Activated CD4-positive, alpha-beta T cell treated with anti-CD3 and anti-CD28 coated beads, Interleukin-2, amount 50 U/mL, for 1 hour (primary cell): Measurements from ENCODE around the gene C4orf36.
A peak's percentile ranks its signal among the peaks of the same experiment; 100 is the strongest.

Experiments
- DNase-seq: peaks from one replicate; pipeline ENCODE4 v3.0.0-alpha.2; 2020

C4orf36 gene

GRCh38 chr4:86891762-86892635 is at the start of gene C4orf36:
C4orf36 (minus strand) TSS chr4:86892422; CDS start chr4:86891520, 902 bp downstream.
- DNase-seq, result peak; percentile 9

DNA sequence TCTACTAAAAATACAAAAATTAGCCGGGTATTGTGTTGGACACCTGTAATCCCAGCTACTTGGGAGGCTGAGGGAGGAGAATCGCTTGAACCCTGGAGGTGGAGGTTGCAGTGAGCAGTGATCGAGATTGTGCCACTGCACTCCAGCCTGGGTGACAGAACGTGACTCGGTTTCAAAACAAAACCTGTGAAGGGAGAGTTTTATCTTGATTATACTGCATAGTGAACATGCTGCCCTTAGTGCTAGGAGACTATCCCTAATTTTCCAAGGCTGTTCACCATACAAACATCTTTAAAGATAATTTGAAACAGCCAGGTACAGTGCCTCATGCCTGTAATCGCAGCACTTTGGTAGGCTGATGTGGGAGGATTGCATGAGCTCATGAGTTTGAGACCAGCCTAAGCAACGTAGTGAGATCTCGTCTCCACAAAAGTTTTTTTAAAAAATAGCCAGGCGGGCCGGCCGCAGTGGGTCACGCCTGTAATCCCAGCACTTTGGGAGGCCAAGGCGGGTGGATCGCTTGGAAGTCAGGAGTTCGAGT is 48.8 kb upstream of the C4orf36 start:
- DNase-seq, result no peak

DNA sequence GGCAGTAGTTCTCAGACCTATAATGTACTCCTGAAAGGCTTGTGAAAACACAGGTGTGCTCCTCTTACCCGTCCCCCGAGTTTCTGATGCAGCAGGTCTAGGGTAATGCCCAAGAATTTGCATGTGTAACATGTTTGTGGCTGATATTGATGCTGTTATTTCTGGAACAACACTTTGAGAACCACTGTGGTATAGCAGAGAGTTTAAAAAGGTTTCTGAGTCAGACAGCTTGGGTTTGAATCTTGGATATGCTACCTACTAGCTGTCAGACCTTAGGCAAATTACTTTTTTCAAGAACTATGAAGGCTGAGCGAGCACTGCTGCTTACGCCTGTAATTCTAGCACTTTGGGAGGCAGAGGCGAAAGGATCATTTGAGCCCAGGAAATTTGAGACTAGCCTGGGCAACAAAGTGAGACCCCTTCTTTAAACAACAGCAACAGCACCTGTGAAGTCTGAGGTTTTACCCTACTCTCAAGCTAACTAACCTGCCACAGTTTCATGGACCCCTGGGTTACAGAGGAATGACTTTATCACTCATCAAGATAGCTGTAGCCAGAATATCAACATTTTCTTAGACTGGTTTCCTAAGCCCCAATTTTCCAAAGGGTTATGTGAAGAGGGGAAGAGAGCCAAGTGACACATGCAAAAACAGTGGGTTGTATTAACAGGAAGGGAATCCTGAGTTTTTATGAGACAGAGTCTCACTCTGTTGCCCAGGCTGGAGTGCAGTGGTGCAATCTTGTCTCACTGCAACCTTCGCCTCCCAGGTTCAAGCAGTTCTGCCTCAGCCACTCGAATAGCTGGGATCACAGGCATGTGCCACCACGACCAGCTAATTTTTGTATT is 47.7 kb upstream of the C4orf36 start:
- no peak for DNase-seq

- no peak for DNase-seq
These were observed 46.7 kb upstream of the C4orf36 start for GRCh38 chr4:86938771-86939520.

- peak; percentile 71 for DNase-seq
These were observed 43.9 kb upstream of the C4orf36 start for GRCh38 chr4:86935853-86936733.

DNA sequence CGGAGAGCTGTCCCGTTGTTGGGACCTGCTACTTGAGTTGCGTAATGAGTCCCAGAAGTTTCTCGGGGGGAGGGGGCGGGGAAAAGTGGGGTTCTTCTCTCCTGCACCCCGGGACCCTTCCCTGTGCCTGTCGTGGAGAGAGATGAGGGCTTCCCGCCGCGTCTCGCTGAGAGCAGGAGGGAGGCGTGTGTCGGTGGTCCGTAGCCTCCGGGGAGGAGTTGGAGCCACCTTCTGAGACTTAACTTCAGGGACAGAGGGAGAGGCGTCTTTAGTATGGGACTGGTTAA is 43.3 kb upstream of the C4orf36 start:
- DNase-seq, result no peak

- peak; percentile 82 for DNase-seq
These were observed 42.7 kb upstream of the C4orf36 start, which contains the start of gene AFF1 for GRCh38 chr4:86934771-86935565. AFF1 (plus strand) TSS chr4:86935011; CDS start chr4:86948534, 13,523 bp downstream.

- no peak for DNase-seq
These were observed 42.0 kb upstream of the C4orf36 start for GRCh38 chr4:86934147-86934770.

DNA sequence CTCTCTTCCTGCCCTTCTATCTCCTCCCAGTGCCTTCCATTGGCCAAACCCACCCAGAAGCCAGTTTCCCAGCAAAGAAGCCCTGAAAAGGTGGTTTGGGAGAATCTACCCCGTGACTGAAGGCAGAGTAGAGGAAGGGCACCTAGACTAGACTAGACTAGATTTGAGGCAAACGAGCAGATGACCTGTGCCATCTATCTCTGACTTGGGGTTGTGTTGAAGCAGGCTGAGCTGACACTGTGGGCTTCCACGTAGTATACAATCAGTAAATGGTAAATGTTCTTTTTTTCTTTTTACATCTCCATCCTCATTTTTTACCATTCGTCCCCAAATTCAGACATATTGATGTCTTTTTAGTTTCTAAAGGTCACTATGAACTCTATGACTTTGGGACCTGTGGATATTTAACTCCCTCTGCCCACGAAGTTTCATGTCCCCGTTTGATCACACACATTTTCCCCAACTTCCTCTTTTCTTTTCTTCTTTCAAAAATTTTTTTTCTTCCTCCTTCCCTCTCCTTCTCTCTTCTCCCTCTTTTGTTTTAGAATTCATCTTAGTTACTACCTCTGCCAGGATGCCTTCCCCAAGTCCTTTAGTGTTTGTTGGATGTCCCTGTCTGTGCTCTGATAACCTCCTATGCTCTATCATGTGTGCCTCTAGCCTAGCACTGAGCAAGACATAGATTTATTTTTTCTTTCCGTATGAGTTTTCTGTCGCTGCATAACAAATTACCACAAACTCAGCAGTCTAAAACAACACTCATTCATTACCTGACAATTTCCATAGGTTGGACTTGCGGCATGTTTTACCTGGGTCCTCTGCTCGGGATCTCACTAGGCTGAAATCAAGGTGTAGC is 36.4 kb upstream of the C4orf36 start:
- no peak for DNase-seq

GRCh38 chr4:86927843-86928395 is 35.7 kb upstream of the C4orf36 start:
- no peak for DNase-seq

GRCh38 chr4:86926435-86927086 is 34.3 kb upstream of the C4orf36 start:
- no peak for DNase-seq

GRCh38 chr4:86924811-86925210 is 32.6 kb upstream of the C4orf36 start:
- no peak for DNase-seq

DNA sequence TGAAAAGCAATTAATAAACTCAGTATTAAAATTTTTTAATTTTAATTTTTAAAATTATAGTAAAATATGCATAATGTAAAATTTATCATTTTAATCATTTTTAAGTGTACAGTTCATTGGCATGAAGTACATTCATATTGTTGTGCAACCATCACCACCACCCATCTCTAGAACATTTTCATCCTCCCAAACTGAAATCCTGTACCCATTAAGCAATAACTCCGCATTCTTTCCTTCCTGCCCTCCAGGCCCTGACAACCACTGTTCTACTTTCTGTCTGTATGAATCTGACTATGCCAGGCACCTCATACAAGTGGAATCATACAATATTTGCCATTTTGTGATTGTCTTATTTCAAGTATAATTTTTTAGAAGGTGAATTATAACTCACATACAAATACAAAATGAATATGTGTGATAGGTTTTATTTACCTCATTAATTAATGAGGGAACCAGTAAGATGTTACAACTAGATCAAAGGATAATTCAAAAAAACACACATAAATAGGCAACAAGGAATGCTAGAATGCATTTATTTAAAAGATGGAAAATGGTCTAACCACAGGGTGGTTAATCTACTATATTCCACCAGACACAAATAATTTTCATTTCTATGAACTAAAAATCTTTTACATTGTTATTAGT is 29.5 kb upstream of the C4orf36 start:
- no peak for DNase-seq

DNA sequence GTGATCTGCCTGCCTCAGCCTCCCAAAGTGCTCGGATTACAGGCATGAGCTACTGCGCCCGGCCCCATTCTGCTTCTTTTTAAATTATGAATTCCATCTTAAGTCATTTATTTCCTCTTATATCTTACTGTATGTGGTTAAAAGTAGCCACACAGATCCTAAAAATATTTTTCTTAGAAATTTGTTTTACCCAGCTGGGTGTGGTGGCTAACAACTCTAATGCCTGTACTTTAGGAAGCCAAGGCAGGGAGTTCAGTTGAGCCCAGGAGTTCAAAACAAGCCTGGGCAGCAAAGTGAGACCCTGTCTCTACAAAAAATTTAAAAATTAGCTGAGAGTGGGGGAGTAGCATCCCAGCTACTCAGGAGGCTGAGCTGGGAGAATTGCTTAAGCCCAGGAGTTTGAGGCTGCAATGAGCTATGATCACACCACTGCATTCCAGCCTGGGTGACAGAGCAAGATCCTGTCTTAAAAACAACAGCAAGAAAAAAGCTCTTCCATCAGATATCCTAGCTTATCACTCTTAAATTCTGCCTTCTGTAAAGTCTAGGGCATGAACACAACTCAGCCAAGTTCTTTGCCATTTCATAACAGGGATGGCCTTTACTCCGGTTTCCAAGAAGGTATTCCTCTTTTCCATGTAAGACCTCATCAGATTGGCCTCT is 27.5 kb upstream of the C4orf36 start:
- DNase-seq, result no peak

- no peak for DNase-seq
These were observed 26.4 kb upstream of the C4orf36 start for GRCh38 chr4:86918539-86919072.

DNA sequence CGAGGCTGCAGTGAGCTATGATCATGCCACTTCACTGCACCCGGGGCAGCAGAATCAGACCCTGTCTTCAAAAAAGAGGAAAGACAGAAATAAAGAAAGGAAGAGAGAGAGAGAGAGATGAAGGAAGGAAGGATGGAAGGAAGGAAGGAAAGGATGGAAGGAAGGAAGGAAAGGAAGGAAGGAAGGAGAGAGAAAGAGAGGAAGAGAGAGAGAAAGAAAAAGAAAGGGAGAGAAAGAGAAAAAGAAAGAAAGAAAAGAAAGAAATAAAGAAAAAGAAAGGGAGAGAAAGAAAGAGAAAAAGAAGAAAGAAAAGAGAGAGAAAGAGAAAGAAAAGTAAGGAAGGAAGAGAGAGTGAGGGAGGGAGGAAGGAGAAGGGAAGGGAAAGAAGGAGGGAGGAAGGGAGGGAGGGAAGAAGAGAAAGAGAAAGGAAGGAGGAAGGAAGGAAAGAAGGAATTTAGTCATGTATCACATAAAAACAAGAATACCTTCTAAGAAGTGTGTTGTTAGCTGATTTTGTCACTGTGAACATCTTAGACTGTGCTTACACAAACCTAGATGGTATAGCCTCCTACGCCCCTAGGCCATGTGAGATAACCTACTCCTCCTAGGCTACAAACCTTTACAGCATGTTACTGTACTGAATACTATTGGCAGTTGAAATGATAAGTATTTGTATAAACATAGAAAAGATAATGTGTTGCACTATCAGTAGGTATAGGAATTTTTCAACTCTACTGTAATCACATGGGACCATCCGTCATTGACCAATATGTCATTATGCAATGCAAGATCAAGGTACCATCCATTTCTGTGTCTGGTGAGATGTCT is 25.2 kb upstream of the C4orf36 start:
- DNase-seq, result no peak
